ENCODE data around the gene CELSR3. TPM values are rescaled to one million over a fixed set of nuclear protein-coding genes. Genes with fewer than 3 reads are reported as not detected.

CELSR3 gene
- total RNA-seq, 1 experiment from 2014 or later, result 23.9 TPM

GRCh38 chr3:48601622-48601994 is 61.1 kb downstream of the CELSR3 start:
- Mint-ChIP-seq H3K4me1 (peaks cover 0 to 6% of the 10 kb centered on the region in 2 experiments; a peak in 2 of 4 replicates), H3K9me3 (no peaks in the 10 kb centered on the region), H3K27me3 (ENCODE audit: low read depth) (no peaks in the 10 kb centered on the region), H3K27ac (no peak overlapping the region), H3K4me3 (no peak overlapping the region), H3K36me3 (ENCODE audit: insufficient read depth in 1 of 3, low read depth in 3 of 3) (peaks cover 64 to 99% (median 76%) of the 10 kb centered on the region in 3 experiments)
- H3K27ac ChIP-seq (ENCODE audit: insufficient read length, low read depth, low read length), result no peak overlapping the region
- no peak overlapping the region for H3K9ac ChIP-seq (ENCODE audit: extremely low read depth, insufficient read length, low read length)
- H2BK15ac ChIP-seq (ENCODE audit: low read depth, low read length), result no peak overlapping the region
- H2BK12ac ChIP-seq (ENCODE audit: insufficient read length, low read depth, low read length), result no peak overlapping the region
- H4K8ac ChIP-seq (replicated peaks; ENCODE audit: insufficient read length, low read depth, low read length), result no peak overlapping the region
- no peak overlapping the region for H2AFZ ChIP-seq (ENCODE audit: low read length)
- H2BK20ac ChIP-seq (ENCODE audit: low read depth, low read length, poor library complexity, severe bottlenecking), result no peak overlapping the region
- no peak overlapping the region for H2AK5ac ChIP-seq (ENCODE audit: insufficient read length, low read length)
- H3T11ph ChIP-seq (ENCODE audit: low read length), result no peak overlapping the region
- no peak overlapping the region for H3K23ac ChIP-seq (ENCODE audit: insufficient read length, low read depth, low read length)
- H3K18ac ChIP-seq (ENCODE audit: insufficient read length, low read depth, low read length), result no peak overlapping the region
- H4K20me1 ChIP-seq (ENCODE audit: control insufficient read depth, insufficient read depth, insufficient read length), result no peaks in the 10 kb centered on the region
- H3K23me2 ChIP-seq (ENCODE audit: insufficient read length, low read depth, low read length, poor library complexity, severe bottlenecking), result no peaks in the 10 kb centered on the region
- no peak overlapping the region for H2BK120ac ChIP-seq (ENCODE audit: low read depth, low read length, poor library complexity, severe bottlenecking)
- DNase-seq, result no peak
- no peaks in the 10 kb centered on the region for H3K79me2 ChIP-seq (ENCODE audit: insufficient read depth, low read length)
- H3K79me1 ChIP-seq (ENCODE audit: insufficient read depth, low read depth, low read length, poor library complexity, severe bottlenecking), result no peaks in the 10 kb centered on the region
- no peak overlapping the region for H3K14ac ChIP-seq (ENCODE audit: insufficient read depth, low read length)
- no peak for TF ChIP-seq CTCF (conservative IDR thresholded peaks at IDR 0.05)
- no peak overlapping the region for H2BK5ac ChIP-seq (ENCODE audit: insufficient read length, low read length)
- H3K27me3 ChIP-seq (ENCODE audit: insufficient read depth, low read length), result no peaks in the 10 kb centered on the region
- no peak overlapping the region for H4K91ac ChIP-seq (ENCODE audit: insufficient read length, low read depth, low read length)
- H3K4ac ChIP-seq (ENCODE audit: low read depth, low read length), result no peak overlapping the region
- no peaks in the 10 kb centered on the region for H3K9me3 ChIP-seq (ENCODE audit: control insufficient read depth, low read depth, low read length)
- no CpG with 5 or more reads among the region's 2 CpGs for WGBS (ENCODE audit: extremely low coverage, insufficient read length, low lambda C conversion rate)
- H3K56ac ChIP-seq (ENCODE audit: insufficient read length, low read depth, low read length), result no peak overlapping the region
- no peaks in the 10 kb centered on the region for H3K4me1 ChIP-seq (ENCODE audit: insufficient read depth, low read length)
- H4K5ac ChIP-seq (ENCODE audit: insufficient read length, low read depth, low read length), result no peak overlapping the region
- no peak overlapping the region for H3K4me2 ChIP-seq (ENCODE audit: insufficient read depth, insufficient read length, low read length)

All from H9 (cell line).